ENCODE results near the gene YOD1. TPM values are rescaled to one million over a fixed set of nuclear protein-coding genes. Genes with fewer than 3 reads are reported as not detected.

Gene YOD1
- total and polyA plus RNA-seq, 2 of the 13 experiments (the other 11 are each of a cell fraction or from before 2014, with no cell fraction given): 3.4 to 9.1 TPM

DNA sequence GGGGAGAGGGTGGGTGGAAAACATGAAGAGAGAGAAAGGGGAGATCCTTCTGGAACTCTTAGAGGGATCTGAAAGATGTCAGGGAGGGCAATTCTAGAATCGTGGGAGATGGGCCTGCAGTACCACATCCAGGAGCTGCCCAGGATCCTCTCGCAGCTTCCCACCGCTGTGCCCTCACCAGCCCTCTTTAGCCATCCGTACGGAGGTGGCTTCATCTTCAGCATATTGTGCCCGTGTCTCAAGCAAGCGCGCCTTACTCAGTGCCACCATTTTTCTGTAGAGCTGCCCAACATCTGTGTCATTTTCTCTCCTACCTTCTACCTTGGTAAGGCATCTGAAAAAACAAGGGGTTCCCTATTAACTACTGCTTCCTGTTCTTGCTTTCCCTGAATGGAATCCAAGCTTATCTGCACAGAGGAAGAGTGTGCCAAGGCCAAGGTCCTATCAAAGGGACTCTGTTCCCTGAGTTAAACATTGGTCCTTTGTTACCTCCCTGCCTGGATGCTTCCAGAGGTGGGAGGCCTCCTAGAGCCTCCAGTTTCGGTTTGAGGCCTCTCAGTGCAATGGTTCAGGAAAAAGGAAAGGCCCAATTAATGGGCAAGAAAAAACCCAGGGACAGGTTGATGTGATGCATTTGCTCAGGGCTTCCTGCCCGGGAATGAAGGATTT is 41.7 kb downstream of the YOD1 start (continued):
- TF ChIP-seq UBTF (CRISPR knock-in tag; IDR thresholded peaks at IDR 0.05) (no peak), DPF2 (CRISPR knock-in tag; IDR thresholded peaks at IDR 0.05; ENCODE audit: borderline replicate concordance, low read depth) (peak; percentile 57; the same call in 1 of the 2 replicates), TOE1 (CRISPR knock-in tag; IDR thresholded peaks at IDR 0.05) (no peak), ERF (CRISPR knock-in tag; IDR thresholded peaks at IDR 0.05) (peak; percentile 59; the same call in 1 of the 2 replicates), CHCHD3 (CRISPR knock-in tag; IDR thresholded peaks at IDR 0.05) (no peak), SETDB1 (CRISPR knock-in tag; IDR thresholded peaks at IDR 0.05; ENCODE audit: borderline replicate concordance) (no peak), FOXP1 (IDR thresholded peaks at IDR 0.05) (no peak), FOXP1 (CRISPR knock-in tag; IDR thresholded peaks at IDR 0.05) (no peak), ZFP91 (CRISPR knock-in tag; IDR thresholded peaks at IDR 0.05; ENCODE audit: borderline replicate concordance) (no peak; the same call in 1 of the 2 replicates), ARID3A (IDR thresholded peaks at IDR 0.05; ENCODE audit: low read depth, low read length) (no peak), ZNF614 (CRISPR knock-in tag; IDR thresholded peaks at IDR 0.05; ENCODE audit: borderline replicate concordance) (peak; percentile 82), KDM5A (IDR thresholded peaks at IDR 0.05; ENCODE audit: borderline replicate concordance, low read length) (no peak), FOXA3 (CRISPR knock-in tag; IDR thresholded peaks at IDR 0.05) (peak; percentile 70), CREB1 (IDR thresholded peaks at IDR 0.05) (no peak), CREB1 (CRISPR knock-in tag; IDR thresholded peaks at IDR 0.05) (no peak), TRIM24 (CRISPR knock-in tag; IDR thresholded peaks at IDR 0.05) (no peak), HNRNPL (IDR thresholded peaks at IDR 0.05; ENCODE audit: low read depth, low read length) (no peak)
- TF ChIP-seq, protein P1, sequence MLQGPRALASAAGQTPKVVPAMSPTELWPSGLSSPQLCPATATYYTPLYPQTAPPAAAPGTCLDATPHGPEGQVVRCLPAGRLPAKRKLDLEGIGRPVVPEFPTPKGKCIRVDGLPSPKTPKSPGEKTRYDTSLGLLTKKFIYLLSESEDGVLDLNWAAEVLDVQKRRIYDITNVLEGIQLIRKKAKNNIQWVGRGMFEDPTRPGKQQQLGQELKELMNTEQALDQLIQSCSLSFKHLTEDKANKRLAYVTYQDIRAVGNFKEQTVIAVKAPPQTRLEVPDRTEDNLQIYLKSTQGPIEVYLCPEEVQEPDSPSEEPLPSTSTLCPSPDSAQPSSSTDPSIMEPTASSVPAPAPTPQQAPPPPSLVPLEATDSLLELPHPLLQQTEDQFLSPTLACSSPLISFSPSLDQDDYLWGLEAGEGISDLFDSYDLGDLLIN (CRISPR knock-in tag; IDR thresholded peaks at IDR 0.05; ENCODE audit: borderline replicate concordance): no peak
- TF ChIP-seq, protein P2, sequence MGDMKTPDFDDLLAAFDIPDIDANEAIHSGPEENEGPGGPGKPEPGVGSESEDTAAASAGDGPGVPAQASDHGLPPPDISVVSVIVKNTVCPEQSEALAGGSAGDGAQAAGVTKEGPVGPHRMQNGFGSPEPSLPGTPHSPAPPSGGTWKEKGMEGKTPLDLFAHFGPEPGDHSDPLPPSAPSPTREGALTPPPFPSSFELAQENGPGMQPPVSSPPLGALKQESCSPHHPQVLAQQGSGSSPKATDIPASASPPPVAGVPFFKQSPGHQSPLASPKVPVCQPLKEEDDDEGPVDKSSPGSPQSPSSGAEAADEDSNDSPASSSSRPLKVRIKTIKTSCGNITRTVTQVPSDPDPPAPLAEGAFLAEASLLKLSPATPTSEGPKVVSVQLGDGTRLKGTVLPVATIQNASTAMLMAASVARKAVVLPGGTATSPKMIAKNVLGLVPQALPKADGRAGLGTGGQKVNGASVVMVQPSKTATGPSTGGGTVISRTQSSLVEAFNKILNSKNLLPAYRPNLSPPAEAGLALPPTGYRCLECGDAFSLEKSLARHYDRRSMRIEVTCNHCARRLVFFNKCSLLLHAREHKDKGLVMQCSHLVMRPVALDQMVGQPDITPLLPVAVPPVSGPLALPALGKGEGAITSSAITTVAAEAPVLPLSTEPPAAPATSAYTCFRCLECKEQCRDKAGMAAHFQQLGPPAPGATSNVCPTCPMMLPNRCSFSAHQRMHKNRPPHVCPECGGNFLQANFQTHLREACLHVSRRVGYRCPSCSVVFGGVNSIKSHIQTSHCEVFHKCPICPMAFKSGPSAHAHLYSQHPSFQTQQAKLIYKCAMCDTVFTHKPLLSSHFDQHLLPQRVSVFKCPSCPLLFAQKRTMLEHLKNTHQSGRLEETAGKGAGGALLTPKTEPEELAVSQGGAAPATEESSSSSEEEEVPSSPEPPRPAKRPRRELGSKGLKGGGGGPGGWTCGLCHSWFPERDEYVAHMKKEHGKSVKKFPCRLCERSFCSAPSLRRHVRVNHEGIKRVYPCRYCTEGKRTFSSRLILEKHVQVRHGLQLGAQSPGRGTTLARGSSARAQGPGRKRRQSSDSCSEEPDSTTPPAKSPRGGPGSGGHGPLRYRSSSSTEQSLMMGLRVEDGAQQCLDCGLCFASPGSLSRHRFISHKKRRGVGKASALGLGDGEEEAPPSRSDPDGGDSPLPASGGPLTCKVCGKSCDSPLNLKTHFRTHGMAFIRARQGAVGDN (CRISPR knock-in tag; IDR thresholded peaks at IDR 0.05): peak; percentile 58
